ENCODE data around the gene PTK6. TPM values are rescaled to one million over a fixed set of nuclear protein-coding genes. Genes with fewer than 3 reads are reported as not detected.

PTK6 gene
- not detected for total RNA-seq
- under 1 TPM; 0.31 to 0.59 TPM for polyA plus RNA-seq

GRCh38 chr20:63536997-63537524 lies at the start of gene PTK6:
PTK6 (minus strand) TSS chr20:63537376; CDS start chr20:63537314, 62 bp downstream.
- peak within 1 kb of the TSS in 1 of 2 donors; percentile 56 for H3K4me3 ChIP-seq (ENCODE audit: low read length in 2 of 2)
- DNase-seq = peak in 1 of 5 donors; percentile 52

GRCh38 chr20:63586797-63587196 lies 49.6 kb upstream of the PTK6 start:
- H3K36me3 ChIP-seq (ENCODE audit: insufficient read depth, low read length) = peaks cover 12% of the 10 kb centered on the region
- intact Hi-C loops (cut with micrococcal nuclease) = no loop called here
- no peaks in the 10 kb centered on the region for H3K9me3 ChIP-seq (ENCODE audit: control insufficient read depth in 1 of 2, low read length in 2 of 2)
- no peak overlapping the region for H3K4me3 ChIP-seq (ENCODE audit: low read length in 2 of 2)
- Mint-ChIP-seq H3K27ac (no peak overlapping the region), H3K4me1 (peaks cover 0 to 10% (median 2%) of the 10 kb centered on the region in 4 donors), H3K36me3 (peaks cover 14 to 24% of the 10 kb centered on the region in 2 donors), H3K4me3 (no peak overlapping the region), H3K9me3 (no peaks in the 10 kb centered on the region), H3K27me3 (no peaks in the 10 kb centered on the region)
- DNase-seq = no peak
- CTCF ChIA-PET (ENCODE audit: partially characterized antibody) = interaction anchor here (1.3 kb wide), 1 partner anchor 49 kb away, joined by 3 read pairs; no protein-coding TSS in a partner anchor
- POLR2A ChIA-PET (ENCODE audit: partially characterized antibody) = no interaction called here
- no peaks in the 10 kb centered on the region for H3K27me3 ChIP-seq (ENCODE audit: insufficient read depth, low read length)
- peaks cover 9% of the 10 kb centered on the region for H3K4me1 ChIP-seq (ENCODE audit: insufficient read depth, low read length)
- no peak overlapping the region for H3K27ac ChIP-seq (ENCODE audit: low read depth, low read length)

More at GRCh38 chr20:63536997-63537524, at the start of gene PTK6:
- ChIA-PET CTCF (ENCODE audit: partially characterized antibody) (interaction anchor here (0.6 to 3.9 kb wide), 37 partner anchors 10 to 445 kb away, joined by 3 to 33 read pairs (median 4); partner anchors contain the start of genes ARFRP1, HELZ2, LIME1 and RTEL1), POLR2A (ENCODE audit: partially characterized antibody) (interaction anchor here (0.7 to 6.6 kb wide), 31 partner anchors 8 to 529 kb away, joined by 3 to 84 read pairs (median 7); partner anchors contain the start of genes ARFRP1, FNDC11, GMEB2 and LIME1)
- Histone ChIP-seq H3K36me3 (ENCODE audit: insufficient read depth, low read length) (no peaks in the 10 kb centered on the region), H3K27ac (ENCODE audit: low read depth, low read length) (peak within 1 kb of the TSS; percentile 68), H3K4me1 (ENCODE audit: insufficient read depth, low read length) (peaks cover 27% of the 10 kb centered on the region), H3K9me3 (ENCODE audit: control insufficient read depth in 1 of 2, low read length in 2 of 2) (no peaks in the 10 kb centered on the region), H3K27me3 (ENCODE audit: insufficient read depth, low read length) (no peaks in the 10 kb centered on the region)
- H3K4me1 Mint-ChIP-seq = peaks cover 0 to 20% (median 3%) of the 10 kb centered on the region in 4 donors
- no peaks in the 10 kb centered on the region for H3K9me3 Mint-ChIP-seq
- no peaks in the 10 kb centered on the region for H3K36me3 Mint-ChIP-seq
- intact Hi-C loops (cut with micrococcal nuclease) = loop anchor here (1.0 kb wide), 2 partner anchors 16 to 105 kb away; no protein-coding TSS in a partner anchor
- H3K27ac Mint-ChIP-seq = peak within 1 kb of the TSS; percentile 65 to 89 (median 81)
- H3K4me3 Mint-ChIP-seq = peak within 1 kb of the TSS; percentile 65 to 85 (median 80)
- H3K27me3 Mint-ChIP-seq = peaks cover 0 to 1% of the 10 kb centered on the region in 2 donors

DNA sequence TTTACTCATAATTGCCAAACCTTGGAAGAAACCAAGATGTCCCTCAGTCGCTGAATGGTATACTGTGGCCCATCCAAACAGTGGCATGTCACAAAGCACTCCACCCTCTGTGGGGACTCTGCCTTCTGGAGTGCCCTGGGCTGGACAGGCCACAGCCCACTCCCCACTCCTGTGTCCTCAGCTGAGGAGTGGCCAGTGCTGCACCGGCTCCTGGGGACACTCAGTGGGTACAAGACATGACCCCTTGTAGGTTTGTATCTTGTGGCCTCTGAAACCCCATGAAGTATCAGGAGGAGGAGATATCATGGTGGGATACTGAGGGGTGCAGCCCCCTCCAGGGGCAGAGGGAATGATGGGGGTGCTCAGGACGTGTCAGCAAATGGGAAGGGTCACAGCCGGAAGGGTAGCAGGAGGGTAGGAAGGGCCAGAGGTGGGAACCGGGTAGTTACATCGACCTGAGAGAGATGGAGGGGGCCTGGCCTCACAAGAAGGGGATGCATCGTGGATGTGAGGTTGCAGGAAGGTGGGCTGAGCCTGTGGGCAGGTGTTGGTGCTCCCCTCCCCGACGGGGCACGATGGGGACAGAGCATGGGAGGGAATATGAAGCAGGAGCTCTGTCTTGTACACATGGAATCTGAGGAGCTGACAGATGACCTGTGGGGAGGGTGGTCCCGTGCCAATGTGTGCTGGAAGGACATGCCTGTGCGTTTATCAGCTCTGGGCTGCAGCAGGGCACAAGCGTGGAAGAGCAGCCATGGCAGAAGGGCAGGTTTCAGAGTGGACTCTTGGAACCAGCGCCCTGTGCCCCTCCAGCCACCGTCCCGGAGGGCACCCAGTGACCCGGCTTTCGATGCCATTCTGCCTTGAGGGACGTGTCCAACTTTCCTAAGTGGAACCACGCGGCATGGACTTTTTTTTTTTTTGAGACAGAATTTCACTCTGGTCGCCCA lies 48.7 kb upstream of the PTK6 start:
- ChIA-PET CTCF (ENCODE audit: partially characterized antibody) (interaction anchor here (1.3 kb wide), 1 partner anchor 48 kb away, joined by 3 read pairs; no protein-coding TSS in a partner anchor), POLR2A (ENCODE audit: partially characterized antibody) (no interaction called here)
- Mint-ChIP-seq H3K36me3 (peaks cover 10 to 21% of the 10 kb centered on the region in 2 donors), H3K4me3 (no peak overlapping the region), H3K27ac (peak overlapping the region in 1 of 7 donors; percentile 10), H3K27me3 (no peaks in the 10 kb centered on the region), H3K4me1 (peaks cover 0 to 12% (median 2%) of the 10 kb centered on the region in 4 donors), H3K9me3 (no peaks in the 10 kb centered on the region)
- DNase-seq = no peak
- Histone ChIP-seq H3K4me3 (ENCODE audit: low read length in 2 of 2) (no peak overlapping the region), H3K27me3 (ENCODE audit: insufficient read depth, low read length) (no peaks in the 10 kb centered on the region), H3K36me3 (ENCODE audit: insufficient read depth, low read length) (peaks cover 8% of the 10 kb centered on the region), H3K9me3 (ENCODE audit: control insufficient read depth in 1 of 2, low read length in 2 of 2) (no peaks in the 10 kb centered on the region), H3K4me1 (ENCODE audit: insufficient read depth, low read length) (peaks cover 11% of the 10 kb centered on the region), H3K27ac (ENCODE audit: low read depth, low read length) (no peak overlapping the region)
- intact Hi-C loops (cut with micrococcal nuclease) = no loop called here

DNA sequence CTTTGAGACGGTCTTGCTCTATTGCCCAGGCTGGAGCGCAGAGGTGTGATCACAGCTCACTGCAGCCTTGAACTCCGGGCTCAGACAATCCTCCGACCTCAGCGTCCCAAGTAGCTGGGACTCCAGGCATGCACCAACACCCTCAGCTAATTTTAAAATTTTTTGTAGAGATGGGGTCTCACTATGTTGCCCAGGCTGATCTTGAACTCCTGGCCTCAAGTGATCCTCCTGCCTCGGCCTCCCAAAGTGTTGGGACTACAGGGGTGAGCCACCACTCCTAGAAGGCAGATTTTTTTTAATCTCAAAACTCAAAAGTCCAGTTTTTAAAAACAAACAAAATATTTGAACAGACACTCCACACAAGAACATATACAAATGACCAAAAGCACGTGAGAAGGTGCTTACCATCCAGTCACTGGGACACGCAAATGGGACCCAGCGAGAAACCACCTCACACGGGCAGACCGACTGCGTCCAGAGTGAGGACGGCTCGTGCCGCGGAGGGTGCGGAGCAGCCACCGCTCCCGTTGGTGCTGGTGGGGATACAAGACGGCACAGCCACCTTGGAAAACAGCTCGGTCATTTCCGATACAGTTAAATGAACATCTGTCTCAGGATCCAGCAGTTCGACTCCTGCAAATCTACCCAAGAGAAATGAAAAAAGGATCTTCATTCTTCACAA lies 45.3 kb upstream of the PTK6 start:
- CTCF ChIA-PET (ENCODE audit: partially characterized antibody) = interaction anchor here (0.7 to 3.9 kb wide), 6 partner anchors 15 to 392 kb away, joined by 3 to 18 read pairs (median 4); partner anchors contain the start of gene TPD52L2
- Mint-ChIP-seq H3K4me1 (peaks cover 0 to 13% (median 6%) of the 10 kb centered on the region in 4 donors), H3K4me3 (no peak overlapping the region), H3K36me3 (peaks cover 2 to 3% of the 10 kb centered on the region in 2 donors), H3K9me3 (no peaks in the 10 kb centered on the region), H3K27me3 (no peaks in the 10 kb centered on the region), H3K27ac (peak overlapping the region in 1 of 7 donors; percentile 64)
- Histone ChIP-seq H3K9me3 (ENCODE audit: control insufficient read depth in 1 of 2, low read length in 2 of 2) (no peaks in the 10 kb centered on the region), H3K27ac (ENCODE audit: low read depth, low read length) (no peak overlapping the region), H3K27me3 (ENCODE audit: insufficient read depth, low read length) (no peaks in the 10 kb centered on the region), H3K4me3 (ENCODE audit: low read length in 2 of 2) (no peak overlapping the region), H3K4me1 (ENCODE audit: insufficient read depth, low read length) (peaks cover 3% of the 10 kb centered on the region), H3K36me3 (ENCODE audit: insufficient read depth, low read length) (no peaks in the 10 kb centered on the region)
- POLR2A ChIA-PET (ENCODE audit: partially characterized antibody) = interaction anchor here (1.0 to 1.5 kb wide), 4 partner anchors 34 to 158 kb away, joined by 3 read pairs; partner anchors contain the start of genes ARFRP1 and ZGPAT
- intact Hi-C loops (cut with micrococcal nuclease) = loop anchor here (5.0 kb wide), 1 partner anchor 280 kb away; the partner anchor contains the start of gene ABHD16B
- DNase-seq = no peak

DNA sequence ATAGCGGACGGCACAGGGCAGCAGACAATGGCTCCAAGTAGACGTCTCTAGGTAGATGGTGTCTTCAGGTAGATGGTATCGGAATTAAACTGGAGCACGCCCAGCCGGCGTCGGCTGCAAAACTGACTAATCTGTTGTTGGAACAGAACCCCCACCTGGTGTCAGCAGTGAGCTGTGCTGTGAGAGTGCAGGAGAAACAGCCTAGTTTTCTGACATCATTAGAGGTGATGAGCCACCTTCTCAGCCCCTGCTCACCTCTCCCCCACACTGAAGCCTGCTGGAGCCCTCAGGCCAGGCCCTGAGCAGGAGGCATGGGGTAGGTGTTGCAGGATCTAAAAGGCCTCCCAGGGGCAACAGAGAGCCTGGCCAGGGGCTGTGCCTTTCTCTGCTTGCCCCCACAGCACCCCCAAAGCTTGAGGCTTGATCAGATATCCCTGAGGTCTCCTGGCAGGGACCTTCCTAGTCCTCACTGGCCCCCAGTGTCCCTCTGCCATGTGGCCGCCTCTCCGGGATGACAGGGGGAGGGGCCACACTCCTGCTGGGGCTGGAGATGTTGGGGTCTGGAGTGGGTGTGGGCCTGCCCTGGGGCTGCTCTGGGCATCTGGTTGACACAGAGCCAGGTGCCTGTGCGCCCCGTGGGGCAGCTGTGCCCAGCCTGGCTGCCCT lies 43.8 kb upstream of the PTK6 start:
- intact Hi-C loops (cut with micrococcal nuclease) = loop anchor here (1.0 to 5.0 kb wide), 4 partner anchors 61 to 281 kb away; partner anchors contain the start of genes ABHD16B and STMN3
- Histone ChIP-seq H3K27ac (ENCODE audit: low read depth, low read length) (no peak overlapping the region), H3K27me3 (ENCODE audit: insufficient read depth, low read length) (no peaks in the 10 kb centered on the region), H3K4me1 (ENCODE audit: insufficient read depth, low read length) (peaks cover 3% of the 10 kb centered on the region), H3K9me3 (ENCODE audit: control insufficient read depth in 1 of 2, low read length in 2 of 2) (no peaks in the 10 kb centered on the region), H3K36me3 (ENCODE audit: insufficient read depth, low read length) (no peaks in the 10 kb centered on the region), H3K4me3 (ENCODE audit: low read length in 2 of 2) (no peak overlapping the region)
- POLR2A ChIA-PET (ENCODE audit: partially characterized antibody) = interaction anchor here (1.0 to 1.8 kb wide), 5 partner anchors 46 to 284 kb away, joined by 3 to 11 read pairs (median 4); partner anchors contain the start of genes GMEB2, RTEL1 and TPD52L2
- Mint-ChIP-seq H3K27me3 (no peaks in the 10 kb centered on the region), H3K27ac (peak overlapping the region in 2 of 7 donors; percentile 7 to 16), H3K4me3 (peak overlapping the region in 1 of 8 donors; percentile 43), H3K36me3 (peaks cover 0 to 2% of the 10 kb centered on the region in 2 donors), H3K4me1 (peaks cover 1 to 13% (median 6%) of the 10 kb centered on the region in 4 donors), H3K9me3 (no peaks in the 10 kb centered on the region)
- peak; percentile 68 to 82 (median 78) for DNase-seq
- CTCF ChIA-PET (ENCODE audit: partially characterized antibody) = interaction anchor here (1.4 to 3.9 kb wide), 3 partner anchors 13 to 61 kb away, joined by 4 to 18 read pairs (median 6); partner anchors contain the start of gene PTK6

DNA sequence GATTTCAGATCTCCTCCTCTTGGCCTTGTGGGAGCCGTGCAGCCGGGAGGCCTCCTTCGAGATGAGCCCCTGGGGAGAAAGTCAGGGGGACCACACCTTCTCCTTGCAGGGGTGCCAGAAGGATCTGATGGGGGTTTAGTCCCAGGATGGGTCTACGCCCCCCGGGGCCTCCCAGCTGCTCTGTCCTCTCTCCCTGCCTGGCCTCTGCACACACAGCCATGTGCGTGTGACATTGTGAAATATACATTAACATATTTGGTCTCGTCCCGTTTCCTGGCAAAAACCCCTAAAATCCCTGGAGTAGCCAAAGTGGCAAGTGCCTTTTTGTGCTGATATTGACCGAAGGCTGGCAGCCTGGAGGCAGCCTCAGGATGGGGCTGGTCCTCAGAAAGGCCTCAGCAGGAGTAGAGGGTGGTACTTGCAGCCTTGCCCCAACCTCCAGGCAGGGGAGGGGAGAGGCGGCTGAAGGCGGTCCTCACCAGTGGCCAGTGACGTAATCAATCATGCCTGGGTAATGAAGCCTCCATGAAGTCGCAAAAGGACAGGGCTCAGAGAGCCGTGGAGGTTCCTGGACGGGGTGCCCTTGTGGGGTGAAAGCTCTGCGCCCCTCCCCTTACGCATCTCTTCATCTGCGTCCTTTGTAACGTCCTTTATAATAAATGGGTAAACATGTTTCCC lies 42.0 kb upstream of the PTK6 start:
- POLR2A ChIA-PET (ENCODE audit: partially characterized antibody) = no interaction called here

More for the DNA sequence above, 42.0 kb upstream of the PTK6 start:
- Histone ChIP-seq H3K27ac (ENCODE audit: low read depth, low read length) (no peak overlapping the region), H3K4me1 (ENCODE audit: insufficient read depth, low read length) (peaks cover 8% of the 10 kb centered on the region), H3K9me3 (ENCODE audit: control insufficient read depth in 1 of 2, low read length in 2 of 2) (no peaks in the 10 kb centered on the region), H3K27me3 (ENCODE audit: insufficient read depth, low read length) (no peaks in the 10 kb centered on the region), H3K36me3 (ENCODE audit: insufficient read depth, low read length) (no peaks in the 10 kb centered on the region), H3K4me3 (ENCODE audit: low read length in 2 of 2) (no peak overlapping the region)
- no peaks in the 10 kb centered on the region for H3K9me3 Mint-ChIP-seq
- no peaks in the 10 kb centered on the region for H3K36me3 Mint-ChIP-seq
- peaks cover 1 to 13% (median 6%) of the 10 kb centered on the region in 4 donors for H3K4me1 Mint-ChIP-seq
- H3K4me3 Mint-ChIP-seq = no peak overlapping the region
- H3K27ac Mint-ChIP-seq = no peak overlapping the region
- H3K27me3 Mint-ChIP-seq = no peaks in the 10 kb centered on the region
- CTCF ChIA-PET (ENCODE audit: partially characterized antibody) = interaction anchor here (1.3 kb wide), 1 partner anchor 41 kb away, joined by 3 read pairs; no protein-coding TSS in a partner anchor
- no peak for DNase-seq
- intact Hi-C loops (cut with micrococcal nuclease) = no loop called here
